Body of pancreas (tissue), 4 donors: ENCODE measurements around the gene XPO1. TPM values are rescaled to one million over a fixed set of nuclear protein-coding genes. Genes with fewer than 3 reads are reported as not detected.
"Not testable (repeated sequence)": the region's sequence is repeated elsewhere in the genome, so short reads cannot be mapped to it uniquely, and the experiment has no call there.

Source experiments
- ATAC-seq: fragments of 150-250 bp; one replicate; pipeline ENCODE4 v1.9.1; 2016
- DNase-seq, 4 donors: peaks; one replicate each; pipeline ENCODE4 v3.0.0-alpha.2; 2019
- H3K27ac ChIP-seq, 4 donors: fragments of 200-600 bp; sonication (generic); 1 replicate in 3 of 4; 2 replicates in 1 of 4; pipeline versions ENCODE4 v1.5.1 to v1.6.1; 2016 to 2019; ENCODE audit warnings: mild to moderate bottlenecking in 1 of 4, mixed read lengths in 1 of 4, moderate library complexity in 1 of 4
- H3K27me3 ChIP-seq, 2 donors: fragments of 200-600 bp; sonication (generic); one replicate each; pipeline ENCODE4 v1.6.0; 2016; ENCODE audit warnings: mild to moderate bottlenecking in 1 of 2
- H3K36me3 ChIP-seq, 2 donors: fragments of 200-600 bp; sonication (generic); replicated peaks in 1 of 2; 2 replicates each; pipeline ENCODE4 v1.5.1; 2016; ENCODE audit warnings: low read depth in 2 of 2; ENCODE audit not compliant: insufficient read depth in 1 of 2
- H3K4me1 ChIP-seq: fragments of 200-600 bp; sonication (generic); one replicate; pipeline ENCODE4 v1.6.0; 2016
- H3K4me3 ChIP-seq, 2 donors: fragments of 200-600 bp; sonication (generic); 1 replicate in 1 of 2; 2 replicates in 1 of 2; pipeline ENCODE4 v1.5.1; 2016 to 2019
- H3K9me3 ChIP-seq, 3 donors: fragments of 200-600 bp; sonication (generic); 1 replicate in 2 of 3; 2 replicates in 1 of 3; pipeline ENCODE4 v1.5.1; 2016
- POLR2A ChIP-seq, 3 donors: fragments of 450-650 bp; IDR thresholded peaks; one replicate each; pipeline ENCODE4 v1.6.1; 2016; ENCODE audit warnings: antibody characterized with exemption in 3 of 3, mild to moderate bottlenecking in 2 of 3
- WGBS, 2 donors: methylation state at CpG; one replicate each; pipeline ENCODE4 v1.1.5; 2017; 5-methylcytosine and 5-hydroxymethylcytosine counted together
- intact Hi-C: fragments of 100-400 bp; cut with DNase I; formaldehyde crosslinking; loops from one replicate; pipeline ENCODE4 v1.15.1; 2023
- total RNA-seq, 2 donors: library from RNA; depleted of rRNA; stranded (reverse); fragments of >200 nt; gene quantifications; one replicate each; pipeline ENCODE4 v1.1.0, GENCODE V29; 2016
- TF ChIP-seq, protein P1 (sequence below), 7 experiments: fragments of 450-650 bp in 4 of 7; fragments of 200-600 bp in 3 of 7; sonication (generic) in 3 of 7; IDR thresholded peaks; one replicate each; pipeline ENCODE4 v1.5.1; 2016 to 2019; ENCODE audit warnings: antibody characterized with exemption in 7 of 7

The XPO1 gene
- total RNA-seq, 2 donors from 2014 or later: 55.7 to 70.0 TPM

DNA sequence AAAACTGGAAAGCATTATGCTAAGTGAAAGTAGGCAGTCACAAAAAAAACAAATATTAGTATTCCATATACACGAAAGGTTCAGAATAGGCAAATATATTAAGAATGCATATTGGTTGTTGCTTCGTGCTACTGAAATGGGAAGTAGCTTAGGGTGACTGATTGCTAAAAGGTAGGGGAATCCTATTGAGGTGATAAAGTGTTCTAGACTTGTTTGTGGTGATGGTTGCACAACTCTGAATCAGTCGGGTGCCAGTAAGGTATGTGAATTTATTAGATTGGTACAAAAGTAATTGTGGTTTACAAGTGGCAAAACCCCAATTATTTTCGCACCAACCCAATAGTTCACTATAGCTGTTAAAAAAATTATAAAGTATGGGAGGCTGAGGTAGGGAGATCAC lies 88.0 kb downstream of the XPO1 start:
- intact Hi-C loops: no loop called here
- H3K9me3 ChIP-seq: peaks cover 0 to 3% (median 0%) of the 10 kb centered on the region in 3 donors
- no peaks in the 10 kb centered on the region for H3K36me3 ChIP-seq
- ATAC-seq (no peak), DNase-seq (no peak)
- no peaks in the 10 kb centered on the region for H3K27me3 ChIP-seq
- no peak for TF ChIP-seq POLR2A (IDR thresholded peaks at IDR 0.05)
- TF ChIP-seq, protein P1, sequence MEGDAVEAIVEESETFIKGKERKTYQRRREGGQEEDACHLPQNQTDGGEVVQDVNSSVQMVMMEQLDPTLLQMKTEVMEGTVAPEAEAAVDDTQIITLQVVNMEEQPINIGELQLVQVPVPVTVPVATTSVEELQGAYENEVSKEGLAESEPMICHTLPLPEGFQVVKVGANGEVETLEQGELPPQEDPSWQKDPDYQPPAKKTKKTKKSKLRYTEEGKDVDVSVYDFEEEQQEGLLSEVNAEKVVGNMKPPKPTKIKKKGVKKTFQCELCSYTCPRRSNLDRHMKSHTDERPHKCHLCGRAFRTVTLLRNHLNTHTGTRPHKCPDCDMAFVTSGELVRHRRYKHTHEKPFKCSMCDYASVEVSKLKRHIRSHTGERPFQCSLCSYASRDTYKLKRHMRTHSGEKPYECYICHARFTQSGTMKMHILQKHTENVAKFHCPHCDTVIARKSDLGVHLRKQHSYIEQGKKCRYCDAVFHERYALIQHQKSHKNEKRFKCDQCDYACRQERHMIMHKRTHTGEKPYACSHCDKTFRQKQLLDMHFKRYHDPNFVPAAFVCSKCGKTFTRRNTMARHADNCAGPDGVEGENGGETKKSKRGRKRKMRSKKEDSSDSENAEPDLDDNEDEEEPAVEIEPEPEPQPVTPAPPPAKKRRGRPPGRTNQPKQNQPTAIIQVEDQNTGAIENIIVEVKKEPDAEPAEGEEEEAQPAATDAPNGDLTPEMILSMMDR (IDR thresholded peaks at IDR 0.05): no peak
- H3K4me1 ChIP-seq: peaks cover 19% of the 10 kb centered on the region
- no peak overlapping the region for H3K4me3 ChIP-seq
- no peak overlapping the region for H3K27ac ChIP-seq
- 59 to 72% methylated on average over 4 of the region's 4 CpGs for WGBS, 2 donors

DNA sequence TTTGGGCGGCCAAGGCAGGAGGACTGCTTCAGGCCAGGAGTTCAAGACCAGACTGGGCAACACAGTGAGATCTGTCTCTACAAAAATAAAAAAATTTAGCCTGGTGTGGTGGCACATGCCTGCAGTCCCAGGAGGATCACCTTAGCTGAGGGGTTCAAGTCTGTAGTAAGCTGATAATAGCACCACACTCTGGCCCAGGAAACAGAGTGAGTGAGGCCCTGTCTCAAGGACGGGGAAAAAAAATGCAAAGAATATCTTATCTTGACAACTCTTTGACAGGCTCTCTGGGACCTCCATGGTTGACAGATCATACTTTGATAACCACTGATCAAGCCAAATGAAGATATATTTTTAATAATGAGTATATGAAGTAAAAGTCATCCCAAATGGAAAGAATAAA lies 89.9 kb downstream of the XPO1 start:
- no peak for TF ChIP-seq POLR2A (IDR thresholded peaks at IDR 0.05)
- TF ChIP-seq, protein P1 (IDR thresholded peaks at IDR 0.05): no peak
- peaks cover 0 to 3% (median 0%) of the 10 kb centered on the region in 3 donors for H3K9me3 ChIP-seq
- H3K27ac ChIP-seq: no peak overlapping the region
- H3K27me3 ChIP-seq: no peaks in the 10 kb centered on the region
- no peak overlapping the region for H3K4me3 ChIP-seq
- intact Hi-C loops: no loop called here
- H3K4me1 ChIP-seq: peaks cover 26% of the 10 kb centered on the region
- no peak for DNase-seq
- H3K36me3 ChIP-seq: no peaks in the 10 kb centered on the region
- 71% methylated on average over 2 of the region's 2 CpGs for WGBS, 2 donors
- ATAC-seq: no peak

DNA sequence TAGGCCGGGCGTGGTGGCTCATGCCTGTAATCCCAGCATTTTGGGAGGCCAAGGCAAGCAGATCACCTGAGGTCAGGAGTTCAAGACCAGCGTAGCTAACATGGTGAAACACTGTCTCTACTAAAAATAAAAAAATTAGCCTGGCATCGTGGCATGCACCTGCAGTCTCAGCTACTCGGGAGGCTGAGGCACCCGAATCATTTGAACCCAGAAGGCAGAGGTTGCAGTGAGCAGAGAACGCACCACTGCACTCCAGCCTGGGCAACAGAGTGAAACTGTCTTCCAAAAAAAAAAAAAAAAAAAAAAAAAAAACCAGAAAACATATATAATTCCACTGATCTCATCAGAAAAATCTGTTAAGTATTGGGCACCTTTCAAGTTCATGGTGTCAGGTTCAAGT lies 91.2 kb downstream of the XPO1 start:
- H3K4me3 ChIP-seq, ATAC-seq, DNase-seq, intact Hi-C loops, H3K27ac ChIP-seq, H3K36me3 ChIP-seq, H3K27me3 ChIP-seq, H3K9me3 ChIP-seq: not testable (repeated sequence)
- 92 to 95% methylated on average over 7 of the region's 7 CpGs for WGBS, 2 donors
- H3K4me1 ChIP-seq: peaks cover 28% of the 10 kb centered on the region

DNA sequence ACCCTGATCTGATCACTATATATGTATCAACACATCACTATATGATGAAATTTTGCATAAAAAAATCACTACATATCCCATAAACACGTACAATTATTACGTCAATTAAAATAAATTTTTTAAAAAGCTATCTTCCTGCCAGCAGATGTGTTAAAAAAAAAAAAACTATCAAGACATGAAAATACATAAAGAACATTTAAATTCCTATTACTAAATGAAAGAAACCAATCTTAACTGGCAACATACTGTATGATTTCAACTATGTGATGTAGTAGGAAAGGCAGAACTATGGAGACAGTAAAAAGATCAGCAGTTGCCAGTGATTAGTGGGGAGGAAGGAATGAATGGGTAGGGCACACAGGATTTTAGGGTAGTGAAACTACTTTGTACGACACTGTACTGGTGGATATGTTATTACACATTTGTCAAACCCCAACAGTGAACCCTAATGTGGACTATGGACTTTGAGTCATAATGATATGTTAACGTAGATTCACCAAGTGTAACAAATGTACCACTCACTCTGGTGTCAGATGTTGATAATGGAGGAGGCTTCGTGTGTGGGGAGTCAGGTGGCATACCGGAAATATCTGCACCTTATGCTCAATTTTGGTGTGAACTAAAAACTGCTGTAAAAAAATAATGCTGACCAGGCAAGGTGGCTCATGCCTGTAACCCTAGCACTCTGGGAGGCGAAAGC lies 94.7 kb downstream of the XPO1 start:
- intact Hi-C loops: no loop called here
- peak; percentile 24 for ATAC-seq
- H3K27ac ChIP-seq: no peak overlapping the region

DNA sequence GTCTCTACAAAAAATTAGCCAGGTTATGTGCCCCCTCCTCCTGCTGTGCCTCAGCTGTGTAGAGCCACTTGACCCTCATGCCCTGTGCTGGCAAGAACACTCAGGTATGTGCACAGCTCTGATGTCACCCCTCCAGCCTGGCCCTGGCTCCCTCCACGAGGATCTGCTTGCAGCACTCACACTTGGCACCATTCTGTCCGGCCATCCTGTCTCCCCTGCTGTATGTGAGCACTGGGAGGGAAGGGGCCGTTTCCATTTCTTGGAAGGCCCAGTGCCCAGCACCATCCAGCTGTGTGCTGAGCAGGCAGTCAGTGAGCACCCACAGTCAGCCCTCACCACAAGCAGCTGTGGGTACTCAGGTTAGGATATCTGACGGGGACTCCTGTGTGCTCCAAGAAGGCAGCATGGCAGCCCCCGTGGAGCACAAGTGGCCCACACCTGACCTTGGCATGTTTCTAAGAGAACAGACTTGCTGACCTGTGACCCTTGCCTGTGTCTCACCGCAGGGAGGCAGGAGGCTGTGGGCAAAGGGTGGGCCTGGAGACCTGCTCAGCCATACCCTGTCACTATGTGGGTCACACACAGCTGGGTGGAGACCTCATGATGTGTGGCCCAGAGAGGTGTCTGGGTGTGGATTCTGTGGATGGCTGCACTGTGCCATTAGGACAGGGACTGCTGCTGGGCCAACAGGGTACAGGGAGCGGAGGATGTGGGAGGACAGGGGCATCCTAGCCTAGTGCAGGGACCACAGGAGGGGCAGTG lies 98.7 kb downstream of the XPO1 start:
- WGBS, 2 donors: 70 to 80% methylated on average over 6 to 7 of the region's 7 CpGs
- H3K4me1 ChIP-seq: peaks cover 39% of the 10 kb centered on the region
- peak overlapping the region in 1 of 4 donors; percentile 8 for H3K27ac ChIP-seq
- TF ChIP-seq POLR2A (IDR thresholded peaks at IDR 0.05): no peak
- TF ChIP-seq, protein P1 (IDR thresholded peaks at IDR 0.05): no peak
- H3K27me3 ChIP-seq: no peaks in the 10 kb centered on the region
- DNase-seq: peak in 3 of 4 donors; percentile 24 to 55 (median 39)
- no peak overlapping the region for H3K4me3 ChIP-seq
- H3K9me3 ChIP-seq: no peaks in the 10 kb centered on the region
- no peaks in the 10 kb centered on the region for H3K36me3 ChIP-seq
- intact Hi-C loops: no loop called here
- no peak for ATAC-seq

More for the DNA sequence above, 94.7 kb downstream of the XPO1 start:
- WGBS, 2 donors: 59 to 70% methylated on average over 7 of the region's 7 CpGs
- TF ChIP-seq, protein P1 (IDR thresholded peaks at IDR 0.05): no peak
- no peak for TF ChIP-seq POLR2A (IDR thresholded peaks at IDR 0.05)
- Histone ChIP-seq H3K36me3 (no peaks in the 10 kb centered on the region), H3K4me3 (no peak overlapping the region), H3K4me1 (peaks cover 35% of the 10 kb centered on the region), H3K9me3 (no peaks in the 10 kb centered on the region), H3K27me3 (no peaks in the 10 kb centered on the region)
- no peak for DNase-seq
